PC-3 (cell line): ENCODE data around the gene COA5. TPM values are rescaled to one million over a fixed set of nuclear protein-coding genes. Genes with fewer than 3 reads are reported as not detected.

Experiments used
- ATAC-seq: fragments of 200-7000 bp; cut with Tn5 transposase; 2 replicates; pipeline ENCODE4 v1.9.1; 2020; ENCODE audit warnings: mild to moderate bottlenecking, moderate library complexity
- BruUV-seq: library from RNA; stranded (reverse); fragments of 400-500 nt; replicated peaks from 2 replicates; lab custom pipeline; 2021; lab: Mats Ljungman, UMichigan
- CTCF ChIA-PET: fragments of 300-600 bp; sonication (Branson Sonifier 250); formaldehyde crosslinking; loops from one replicate; lab custom pipeline; 2022; ENCODE audit warnings: antibody characterized with exemption; lab: Charles Lee
- POLR2A ChIA-PET: fragments of 300-600 bp; sonication (Branson Sonifier 250); formaldehyde crosslinking; loops from one replicate; lab custom pipeline; 2022; ENCODE audit warnings: antibody characterized with exemption; ENCODE audit not compliant: unreplicated experiment; lab: Charles Lee
- DNase-seq: peaks from one replicate; pipeline ENCODE4 v3.0.0-alpha.2; 2015
- H2AFZ ChIP-seq: fragments of 300-600 bp; sonication (generic); 2 replicates; pipeline ENCODE4 v1.6.0; 2016; ENCODE audit warnings: antibody characterized with exemption, low read length
- H3F3A ChIP-seq: fragments of 300-600 bp; sonication (generic); one replicate; pipeline ENCODE4 v1.6.0; 2017; ENCODE audit warnings: antibody characterized with exemption, low read length, control low read depth, mild to moderate bottlenecking; ENCODE audit not compliant: unreplicated experiment
- H3K27ac ChIP-seq: fragments of 300-600 bp; sonication (generic); 2 replicates; pipeline ENCODE4 v1.5.1; 2016; ENCODE audit warnings: mild to moderate bottlenecking, low read length
- H3K27me3 ChIP-seq: fragments of 300-600 bp; sonication (generic); 2 replicates; pipeline ENCODE4 v1.6.1; 2016; ENCODE audit warnings: low read length, mixed read lengths
- H3K36me3 ChIP-seq: fragments of 300-600 bp; sonication (generic); 2 replicates; pipeline ENCODE4 v1.6.1; 2016; ENCODE audit warnings: low read depth, mixed run types, low read length, mixed read lengths
- H3K4me1 ChIP-seq: fragments of 300-600 bp; sonication (generic); 2 replicates; pipeline ENCODE4 v1.5.1; 2016; ENCODE audit warnings: low read length; ENCODE audit not compliant: insufficient read depth
- H3K4me2 ChIP-seq: fragments of 300-600 bp; sonication (generic); 2 replicates; pipeline ENCODE4 v1.6.0; 2016; ENCODE audit warnings: low read length
- H3K4me3 ChIP-seq: fragments of 300-600 bp; sonication (generic); 2 replicates; pipeline ENCODE4 v1.5.1; 2016; ENCODE audit warnings: mild to moderate bottlenecking, low read length, mixed read lengths
- H3K79me2 ChIP-seq: fragments of 300-600 bp; sonication (generic); 2 replicates; pipeline ENCODE4 v1.6.1; 2017; ENCODE audit warnings: low read length, mixed read lengths
- H3K9ac ChIP-seq: fragments of 300-600 bp; sonication (generic); 2 replicates; pipeline ENCODE4 v1.6.0; 2016; ENCODE audit warnings: mild to moderate bottlenecking, low read length
- H3K9me2 ChIP-seq: fragments of 300-600 bp; sonication (generic); replicated peaks from 2 replicates; pipeline ENCODE4 v1.6.1; 2016; ENCODE audit warnings: mixed run types, low read length, mixed read lengths
- H3K9me3 ChIP-seq: fragments of 300-600 bp; sonication (generic); 2 replicates; pipeline ENCODE4 v1.6.1; 2016; ENCODE audit warnings: low read length, mixed read lengths
- H4K20me1 ChIP-seq: fragments of 300-600 bp; sonication (generic); 2 replicates; pipeline ENCODE4 v1.6.1; 2016; ENCODE audit warnings: low read length, mixed read lengths
- EZH2 ChIP-seq: fragments of 300-600 bp; sonication (generic); IDR thresholded peaks from one replicate; pipeline ENCODE4 v1.6.1; 2017; ENCODE audit warnings: antibody characterized with exemption, mild to moderate bottlenecking, low read length; ENCODE audit not compliant: unreplicated experiment
- EZH2phosphoT487 ChIP-seq: fragments of 300-600 bp; sonication (generic); IDR thresholded peaks from 2 replicates; pipeline ENCODE4 v1.6.1; 2018; ENCODE audit warnings: mild to moderate bottlenecking, antibody characterized with exemption, low read length, borderline replicate concordance
- intact Hi-C: fragments of 100-400 bp; cut with micrococcal nuclease; formaldehyde crosslinking; loops from 2 replicates; pipeline ENCODE4 v1.9.0; 2023
- total RNA-seq: library from RNA; depleted of rRNA; stranded (reverse); fragments of >200 nt; gene quantifications from 2 replicates; pipeline ENCODE4 v1.2.3, GENCODE V29; 2014
- TF ChIP-seq, protein P1 (sequence below): fragments of 300-600 bp; sonication (generic); conservative IDR thresholded peaks from 2 replicates; pipeline ENCODE4 v1.5.1; 2017; ENCODE audit warnings: antibody characterized with exemption, low read depth, mild to moderate bottlenecking, low read length

COA5 gene
- total RNA-seq, 1 experiment from 2014 or later: 37.2 TPM

DNA sequence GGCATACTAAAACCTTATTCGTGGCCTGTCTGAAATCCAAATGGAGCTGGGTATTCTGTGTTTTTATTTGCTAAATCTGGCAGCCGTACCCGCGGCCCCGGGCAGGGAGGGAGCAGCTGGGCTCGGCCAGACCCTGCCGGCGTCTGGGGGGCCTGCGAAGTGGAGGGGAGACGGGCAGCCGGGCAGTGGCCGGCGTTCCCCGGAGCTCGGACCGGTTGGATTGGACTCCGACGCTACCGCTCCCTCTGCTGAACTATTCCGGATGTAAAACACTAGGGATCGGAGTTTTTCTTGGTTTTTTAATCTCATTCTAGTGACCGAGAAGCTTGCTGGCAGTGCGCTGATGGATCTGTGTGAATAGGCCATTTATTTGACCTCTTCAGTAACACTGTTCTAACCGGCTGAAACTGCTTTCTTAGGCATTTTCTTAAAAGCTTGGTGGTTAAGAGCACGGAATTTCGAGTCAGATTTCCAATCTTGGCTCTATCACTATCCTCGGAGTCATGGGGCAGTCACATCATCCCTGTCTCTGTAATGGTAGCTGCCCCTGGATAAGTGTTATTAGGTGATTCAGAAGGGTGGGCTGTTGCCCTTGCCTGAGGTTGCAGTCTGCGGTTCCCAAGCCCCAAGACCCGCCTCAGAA is 771 bp upstream of the COA5 start:
- POLR2A ChIA-PET: interaction anchor here (0.6 kb wide), 4 partner anchors 10 to 1000 kb away, joined by 3 to 32 read pairs (median 3); no protein-coding TSS in a partner anchor
- TF ChIP-seq EZH2phosphoT487 (no peak), EZH2 (no peak)
- TF ChIP-seq, protein P1, sequence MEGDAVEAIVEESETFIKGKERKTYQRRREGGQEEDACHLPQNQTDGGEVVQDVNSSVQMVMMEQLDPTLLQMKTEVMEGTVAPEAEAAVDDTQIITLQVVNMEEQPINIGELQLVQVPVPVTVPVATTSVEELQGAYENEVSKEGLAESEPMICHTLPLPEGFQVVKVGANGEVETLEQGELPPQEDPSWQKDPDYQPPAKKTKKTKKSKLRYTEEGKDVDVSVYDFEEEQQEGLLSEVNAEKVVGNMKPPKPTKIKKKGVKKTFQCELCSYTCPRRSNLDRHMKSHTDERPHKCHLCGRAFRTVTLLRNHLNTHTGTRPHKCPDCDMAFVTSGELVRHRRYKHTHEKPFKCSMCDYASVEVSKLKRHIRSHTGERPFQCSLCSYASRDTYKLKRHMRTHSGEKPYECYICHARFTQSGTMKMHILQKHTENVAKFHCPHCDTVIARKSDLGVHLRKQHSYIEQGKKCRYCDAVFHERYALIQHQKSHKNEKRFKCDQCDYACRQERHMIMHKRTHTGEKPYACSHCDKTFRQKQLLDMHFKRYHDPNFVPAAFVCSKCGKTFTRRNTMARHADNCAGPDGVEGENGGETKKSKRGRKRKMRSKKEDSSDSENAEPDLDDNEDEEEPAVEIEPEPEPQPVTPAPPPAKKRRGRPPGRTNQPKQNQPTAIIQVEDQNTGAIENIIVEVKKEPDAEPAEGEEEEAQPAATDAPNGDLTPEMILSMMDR: no peak
- peak overlapping the region; percentile 89 for H2AFZ ChIP-seq
- CTCF ChIA-PET: no interaction called here
- H3F3A ChIP-seq: no peaks in the 10 kb centered on the region
- peak overlapping the region; percentile 63 for H3K27ac ChIP-seq
- H3K36me3 ChIP-seq: peaks cover 15% of the 10 kb centered on the region; the same call in 1 of the 2 replicates
- peaks cover 34% of the 10 kb centered on the region for H3K4me1 ChIP-seq
- H3K9me3 ChIP-seq: no peaks in the 10 kb centered on the region
- TSS peak; percentile 53 for BruUV-seq
- no peaks in the 10 kb centered on the region for H3K9me2 ChIP-seq
- no peaks in the 10 kb centered on the region for H4K20me1 ChIP-seq
- H3K9ac ChIP-seq: peak overlapping the region; percentile 96
- intact Hi-C loops: loop anchor here (10.0 kb wide), 1 partner anchor 164 kb away; the partner anchor contains the start of gene INPP4A
- peak overlapping the region; percentile 93 for H3K4me2 ChIP-seq
- H3K27me3 ChIP-seq: no peaks in the 10 kb centered on the region
- peak overlapping the region; percentile 80 for H3K4me3 ChIP-seq
- H3K79me2 ChIP-seq: peaks cover 69% of the 10 kb centered on the region
- peak; percentile 39 for DNase-seq
- peak; percentile 43 for ATAC-seq

DNA sequence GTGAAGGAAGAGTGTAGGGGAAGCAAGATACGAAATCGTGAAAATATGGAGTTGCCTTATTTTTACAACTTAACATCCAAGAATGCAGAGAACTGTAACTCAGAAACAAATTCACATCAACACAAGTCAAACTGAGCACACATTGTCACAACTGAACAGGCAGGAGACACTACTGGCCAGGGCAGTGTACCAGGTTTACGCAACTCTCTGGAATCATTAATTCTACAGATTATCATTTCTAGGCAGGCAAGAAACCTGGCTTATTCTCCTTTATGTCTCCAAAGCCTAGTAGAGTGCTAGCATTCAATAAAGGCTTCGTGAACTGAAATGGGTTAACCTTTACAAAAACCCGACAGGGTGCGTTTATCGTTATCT is 584 bp downstream of the COA5 start:
- no peak for TF ChIP-seq EZH2
- TF ChIP-seq, protein P1: no peak
- TF ChIP-seq EZH2phosphoT487: no peak
- BruUV-seq: TSS peak; percentile 53
- intact Hi-C loops: loop anchor here (10.0 kb wide), 1 partner anchor 163 kb away; the partner anchor contains the start of gene INPP4A
- no peaks in the 10 kb centered on the region for H3K27me3 ChIP-seq
- no peaks in the 10 kb centered on the region for H3K9me2 ChIP-seq
- peaks cover 34% of the 10 kb centered on the region for H3K4me1 ChIP-seq
- peak overlapping the region; percentile 80 for H3K4me3 ChIP-seq
- ChIA-PET CTCF (no interaction called here), POLR2A (no interaction called here)
- H3K27ac ChIP-seq: peak overlapping the region; percentile 63; the same call in 1 of the 2 replicates
- H4K20me1 ChIP-seq: no peaks in the 10 kb centered on the region
- peak overlapping the region; percentile 93 for H3K4me2 ChIP-seq
- no peak for DNase-seq
- H3K9me3 ChIP-seq: no peaks in the 10 kb centered on the region
- peaks cover 6% of the 10 kb centered on the region; the same call in 1 of the 2 replicates for H3K36me3 ChIP-seq
- ATAC-seq: peak; percentile 20
- H3K79me2 ChIP-seq: peaks cover 74% of the 10 kb centered on the region
- peak overlapping the region; percentile 89 for H2AFZ ChIP-seq
- no peaks in the 10 kb centered on the region for H3F3A ChIP-seq
- H3K9ac ChIP-seq: peak overlapping the region; percentile 96

DNA sequence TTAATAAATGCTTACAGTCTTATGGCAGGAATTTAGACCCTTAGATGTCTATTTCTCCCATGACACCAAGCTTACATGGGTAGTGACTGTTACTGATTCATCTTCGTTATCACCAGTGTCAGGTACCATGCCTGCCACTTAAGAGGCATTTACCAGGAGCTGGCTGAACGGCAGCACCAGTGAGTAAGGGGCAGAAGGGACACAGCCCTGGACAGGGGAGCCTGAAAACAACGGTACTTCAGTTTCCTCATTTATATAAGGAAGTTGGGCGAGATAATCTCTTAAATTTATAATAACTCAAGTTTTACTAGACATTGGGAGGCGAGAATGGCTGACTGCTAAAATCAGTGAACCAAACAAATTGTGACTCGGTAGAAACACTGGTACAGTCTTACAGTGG is 1.2 kb downstream of the COA5 start:
- BruUV-seq: no TSS peak
- Histone ChIP-seq H3K27ac (no peak overlapping the region), H3F3A (no peaks in the 10 kb centered on the region), H3K4me2 (peak overlapping the region; percentile 93), H3K9me3 (no peaks in the 10 kb centered on the region), H3K9ac (peak overlapping the region; percentile 96), H3K79me2 (peaks cover 74% of the 10 kb centered on the region), H3K9me2 (no peaks in the 10 kb centered on the region), H4K20me1 (no peaks in the 10 kb centered on the region), H3K4me3 (peak overlapping the region; percentile 80), H3K36me3 (peaks cover 4% of the 10 kb centered on the region; the same call in 1 of the 2 replicates), H3K4me1 (peaks cover 34% of the 10 kb centered on the region), H3K27me3 (no peaks in the 10 kb centered on the region), H2AFZ (no peak overlapping the region)
- CTCF ChIA-PET: no interaction called here
- TF ChIP-seq EZH2phosphoT487 (no peak), EZH2 (no peak)
- TF ChIP-seq, protein P1: no peak
- no peak for DNase-seq
- intact Hi-C loops: loop anchor here (10.0 kb wide), 1 partner anchor 162 kb away; the partner anchor contains the start of gene INPP4A
- ATAC-seq: no peak
- POLR2A ChIA-PET: no interaction called here
